Amygdala (tissue), 56 donors: ENCODE results near the gene TMEM14A.
A peak's percentile ranks its signal among the peaks of the same experiment; 100 is the strongest.

Experiments used
- DNase-seq, 56 donors: peaks; one replicate each; lab custom pipeline; 2025; lab: John Stamatoyannopoulos, UW

The TMEM14A gene, protein sequence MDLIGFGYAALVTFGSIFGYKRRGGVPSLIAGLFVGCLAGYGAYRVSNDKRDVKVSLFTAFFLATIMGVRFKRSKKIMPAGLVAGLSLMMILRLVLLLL

DNA sequence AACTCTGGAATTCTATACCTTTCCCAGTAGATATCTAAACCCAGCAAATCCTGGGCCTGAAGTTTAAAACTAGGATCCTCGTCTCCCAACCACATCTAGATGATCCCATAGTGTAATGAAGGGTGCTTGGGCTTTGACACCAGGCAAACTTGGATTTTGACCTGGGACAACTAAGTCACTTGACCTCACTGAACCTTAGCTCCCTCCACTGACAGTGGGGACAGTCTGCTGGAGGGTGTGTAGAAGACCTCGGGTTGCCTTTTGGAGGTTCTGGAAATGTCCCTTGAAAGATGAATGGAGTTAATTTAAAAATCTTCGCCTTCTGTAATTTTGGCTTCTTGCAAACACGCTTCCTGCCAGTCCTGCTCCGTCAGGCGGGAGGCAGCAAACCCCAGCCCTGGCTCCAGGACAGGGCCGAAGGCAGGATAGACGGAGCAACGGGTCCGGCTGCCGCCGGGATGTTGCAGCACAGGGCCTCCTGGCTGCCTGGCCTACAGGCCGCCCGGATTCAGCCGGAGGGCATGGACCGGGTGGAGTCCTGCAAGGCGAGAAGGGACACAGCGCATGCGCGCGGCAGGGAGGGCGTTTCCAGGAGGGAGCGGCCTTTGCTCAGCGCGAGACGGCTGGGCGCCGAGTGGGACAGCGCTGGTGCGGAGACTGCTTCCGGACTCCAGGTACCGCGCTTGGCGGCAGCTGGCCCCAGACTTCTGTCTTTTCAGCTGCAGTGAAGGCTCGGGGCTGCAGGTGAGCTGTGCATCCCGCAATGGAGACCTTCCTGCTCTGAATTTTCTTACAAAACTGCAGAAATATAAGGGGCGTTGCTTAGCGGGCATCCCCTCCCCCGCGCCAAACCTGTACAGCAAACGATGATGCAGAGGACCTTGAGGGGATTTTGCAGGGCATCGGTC, at the start of gene TMEM14A:
TSS of gene TMEM14A (plus strand) at position 612 of the 908 bp plus-strand sequence. CDS start 5,990 bp downstream, outside the sequence.
- DNase-seq, result peak; percentile 59 to 94 (median 85)

GRCh38 chr6:52621631-52622030, 49.3 kb upstream of the TMEM14A start:
- DNase-seq, result no peak

GRCh38 chr6:52622810-52623209, 48.1 kb upstream of the TMEM14A start:
- no peak for DNase-seq

GRCh38 chr6:52632011-52632410, 38.9 kb upstream of the TMEM14A start:
- DNase-seq, result no peak

GRCh38 chr6:52634211-52634610, 36.7 kb upstream of the TMEM14A start:
- no peak for DNase-seq

DNA sequence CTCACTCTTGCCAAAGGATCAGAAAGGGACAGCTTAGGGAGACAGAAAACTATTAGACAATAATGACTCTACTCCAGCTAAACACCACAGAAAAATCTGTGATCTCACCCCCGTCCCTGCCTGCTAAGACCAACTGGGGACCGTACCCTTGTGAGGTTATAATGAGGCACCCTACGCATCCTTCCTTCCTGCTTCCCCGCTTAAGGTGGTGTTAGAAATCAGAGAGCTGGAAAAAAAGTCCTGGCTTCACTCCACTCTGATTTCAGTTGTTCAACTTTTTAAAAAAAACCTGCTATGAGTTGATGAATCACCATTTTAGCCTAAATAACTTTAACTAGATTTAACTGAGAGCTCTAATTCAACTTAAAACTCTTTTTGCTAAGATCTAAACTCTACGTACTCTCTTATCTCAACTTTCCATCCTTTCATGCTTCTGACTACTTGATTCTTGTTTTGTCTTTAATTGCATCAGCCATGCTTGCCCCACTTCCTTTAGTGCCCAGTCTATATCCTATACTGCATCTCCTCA, 35.8 kb upstream of the TMEM14A start:
- DNase-seq, result no peak

- no peak for DNase-seq
Observed at GRCh38 chr6:52636830-52637229, 34.1 kb upstream of the TMEM14A start.

GRCh38 chr6:52639493-52639892, 31.4 kb upstream of the TMEM14A start:
- no peak for DNase-seq

DNA sequence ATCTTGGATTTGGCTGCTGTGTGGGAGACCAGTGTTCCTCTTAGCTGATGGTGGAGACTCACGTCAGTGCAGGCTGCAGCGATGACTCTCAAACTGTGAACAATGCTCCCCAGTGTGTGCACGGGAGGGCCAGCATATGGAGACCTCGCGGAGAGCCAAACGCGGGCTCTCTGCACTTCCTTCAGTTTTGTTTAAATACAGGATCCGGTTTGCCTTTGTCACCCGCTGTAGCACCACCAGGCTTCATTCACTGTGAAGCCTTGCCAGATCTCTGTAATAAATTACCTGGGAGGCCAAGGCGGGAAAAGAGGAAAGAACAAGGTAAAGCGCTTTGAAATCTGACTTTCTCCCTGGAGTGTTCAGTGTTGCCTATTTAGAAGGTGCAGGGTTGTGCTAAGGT, 30.7 kb upstream of the TMEM14A start:
- peak in 20 of 56 donors; percentile 0 to 58 (median 12) for DNase-seq

GRCh38 chr6:52640916-52641315, 30.0 kb upstream of the TMEM14A start:
- no peak for DNase-seq

- DNase-seq, result no peak
Observed at GRCh38 chr6:52641388-52641787, 29.5 kb upstream of the TMEM14A start.

- DNase-seq, result no peak
Observed at GRCh38 chr6:52641826-52642225, 29.1 kb upstream of the TMEM14A start.

GRCh38 chr6:52642368-52642767, 28.5 kb upstream of the TMEM14A start:
- no peak for DNase-seq

- DNase-seq, result peak in 23 of 56 donors; percentile 2 to 61 (median 14)
Observed at GRCh38 chr6:52643158-52643557, 27.8 kb upstream of the TMEM14A start.

DNA sequence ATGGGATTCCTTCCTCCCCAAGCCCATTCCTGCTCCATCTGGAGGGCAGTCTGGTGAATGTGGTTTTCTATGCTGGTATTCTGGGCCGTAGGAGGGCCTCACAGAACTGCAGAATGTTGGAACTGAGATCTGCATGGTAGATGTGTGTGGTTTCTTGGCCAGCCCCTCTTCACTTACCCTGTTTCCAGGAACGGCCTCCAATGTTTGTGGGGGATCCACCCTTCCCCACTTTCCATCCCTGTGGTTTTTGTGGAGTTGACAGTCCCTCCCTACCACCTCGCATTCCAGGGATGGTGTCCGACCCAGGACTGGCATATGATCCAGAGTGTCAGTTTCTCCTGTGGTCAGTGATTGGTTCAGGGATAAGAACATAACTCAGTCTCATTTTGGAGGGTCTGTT, 26.7 kb upstream of the TMEM14A start:
- DNase-seq, result no peak

DNA sequence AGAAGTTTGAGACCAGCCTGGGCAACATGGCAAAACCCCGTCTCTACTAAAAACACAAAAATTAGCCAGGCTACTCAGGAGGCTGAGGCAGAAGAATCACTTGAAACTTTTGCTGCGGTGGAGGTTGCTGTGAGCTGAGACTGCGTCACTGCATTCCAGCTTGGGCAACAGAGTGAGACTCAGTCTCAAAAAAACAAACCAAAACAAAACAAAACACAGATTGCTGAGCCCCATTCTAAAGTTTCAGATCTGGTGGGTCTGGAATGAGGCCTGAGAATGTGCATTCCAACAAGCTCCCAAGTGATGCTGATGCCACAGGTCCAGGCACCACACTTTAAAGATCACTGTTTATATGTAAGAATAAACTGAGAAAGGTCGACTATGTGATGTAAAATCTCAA, 24.9 kb upstream of the TMEM14A start:
- DNase-seq, result no peak

GRCh38 chr6:52647199-52647598, 23.7 kb upstream of the TMEM14A start:
- no peak for DNase-seq

DNA sequence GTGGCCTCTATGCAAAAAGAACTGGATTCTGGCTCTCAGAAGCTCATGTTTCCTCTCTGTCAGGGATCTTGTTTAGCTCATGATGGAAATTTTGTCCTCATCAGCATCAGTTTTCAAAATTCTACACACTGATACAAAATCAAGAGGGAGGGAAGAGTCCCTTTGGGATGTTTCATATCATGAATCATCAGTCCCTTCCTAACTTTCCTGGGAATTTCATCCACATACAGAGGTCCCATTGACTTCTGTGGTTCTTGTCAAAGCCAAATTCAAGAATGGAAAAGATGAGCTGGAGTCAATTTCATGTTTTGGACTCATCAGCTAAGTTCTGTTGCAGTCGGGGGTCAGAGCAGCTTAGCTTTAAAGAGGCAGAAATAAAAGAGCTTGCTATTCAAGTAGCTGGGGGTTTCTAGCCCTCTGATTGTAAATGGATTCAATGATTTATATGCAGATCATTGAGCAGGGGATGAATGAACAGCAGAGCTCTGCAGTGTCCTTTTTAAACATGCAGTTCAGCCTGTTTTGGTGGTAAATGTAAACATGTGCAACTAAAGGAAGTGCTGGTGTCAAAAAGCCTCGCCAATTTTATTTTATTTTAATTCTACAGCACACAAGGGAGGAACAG, 21.3 kb upstream of the TMEM14A start:
- no peak for DNase-seq

DNA sequence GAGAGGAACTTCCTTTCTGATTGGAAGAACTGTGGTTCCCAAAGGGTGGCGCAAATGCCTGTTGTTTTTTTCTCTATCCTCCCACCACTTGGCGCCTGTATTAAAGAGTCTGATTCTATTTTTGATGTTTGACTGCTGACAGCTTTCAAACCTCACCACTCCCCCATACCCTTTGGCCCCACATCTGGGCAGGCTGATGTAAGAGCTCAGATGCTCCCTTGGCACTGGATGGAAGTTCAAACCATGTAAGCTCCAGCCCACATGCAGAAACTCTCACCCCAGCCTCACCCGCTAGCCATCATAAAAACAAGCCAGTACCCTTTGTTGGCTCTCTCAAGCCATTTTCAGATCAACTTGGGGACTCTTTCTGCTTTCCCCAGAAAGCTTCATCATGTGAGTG, 20.0 kb upstream of the TMEM14A start:
- no peak for DNase-seq

DNA sequence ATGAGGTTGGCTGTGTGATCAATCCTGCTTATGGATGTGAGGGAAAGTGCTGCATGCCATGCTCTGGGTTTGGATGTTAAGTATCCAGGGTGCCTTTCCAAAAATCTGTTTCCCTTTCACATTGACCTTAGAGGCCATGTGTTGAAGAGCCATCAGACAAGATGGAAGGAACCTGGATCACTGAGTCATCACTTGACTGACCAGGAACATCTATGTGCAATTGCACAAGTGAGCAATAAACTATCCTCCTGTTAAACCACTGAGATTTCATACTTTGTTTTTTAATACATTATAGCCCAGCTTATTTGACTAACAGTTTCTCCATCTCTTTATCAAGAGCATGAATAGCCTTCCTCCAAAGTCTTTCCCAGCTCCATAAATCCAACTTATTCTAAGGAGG, 17.8 kb upstream of the TMEM14A start:
- DNase-seq, result no peak

DNA sequence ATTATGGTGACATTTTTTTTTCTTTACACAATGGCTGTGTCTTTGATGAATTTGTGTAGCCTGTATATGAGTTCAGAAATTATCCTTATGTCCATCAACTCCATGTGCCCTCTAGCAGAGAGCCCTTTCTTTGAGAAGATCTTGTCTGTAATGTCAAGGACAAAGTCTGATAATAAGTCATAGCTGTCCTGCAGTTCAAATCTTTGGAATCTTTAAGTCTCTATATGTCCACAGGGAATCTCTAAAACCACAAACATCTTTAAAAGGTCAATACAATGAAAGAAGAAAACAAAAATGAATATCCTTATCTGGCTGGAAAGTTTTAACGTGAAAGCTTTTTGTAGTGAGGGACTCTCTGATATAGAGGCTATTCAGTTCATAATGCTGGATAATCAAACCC, 16.9 kb upstream of the TMEM14A start:
- no peak for DNase-seq
